ENCODE measurements around the gene LOXHD1.

- TF ChIP-seq CTCF (IDR thresholded peaks at IDR 0.05) (no peak), NFYB (CRISPR knock-in tag; conservative IDR thresholded peaks at IDR 0.05; ENCODE audit: low read depth) (no peak), FOXK1 (CRISPR knock-in tag; IDR thresholded peaks at IDR 0.05) (no peak), ESRRA (CRISPR knock-in tag; IDR thresholded peaks at IDR 0.05; ENCODE audit: borderline replicate concordance) (no peak), AFF4 (CRISPR knock-in tag; IDR thresholded peaks at IDR 0.05; ENCODE audit: borderline replicate concordance) (no peak), TEAD1 (CRISPR knock-in tag; IDR thresholded peaks at IDR 0.05) (no peak), NR1H2 (CRISPR knock-in tag; IDR thresholded peaks at IDR 0.05) (no peak), E2F4 (CRISPR knock-in tag; IDR thresholded peaks at IDR 0.05; ENCODE audit: borderline replicate concordance, low read depth) (no peak), MAX (CRISPR knock-in tag; IDR thresholded peaks at IDR 0.05) (no peak), TEAD4 (CRISPR knock-in tag; IDR thresholded peaks at IDR 0.05) (no peak), MYBL2 (CRISPR knock-in tag; IDR thresholded peaks at IDR 0.05) (no peak)
- TF ChIP-seq, protein P1, sequence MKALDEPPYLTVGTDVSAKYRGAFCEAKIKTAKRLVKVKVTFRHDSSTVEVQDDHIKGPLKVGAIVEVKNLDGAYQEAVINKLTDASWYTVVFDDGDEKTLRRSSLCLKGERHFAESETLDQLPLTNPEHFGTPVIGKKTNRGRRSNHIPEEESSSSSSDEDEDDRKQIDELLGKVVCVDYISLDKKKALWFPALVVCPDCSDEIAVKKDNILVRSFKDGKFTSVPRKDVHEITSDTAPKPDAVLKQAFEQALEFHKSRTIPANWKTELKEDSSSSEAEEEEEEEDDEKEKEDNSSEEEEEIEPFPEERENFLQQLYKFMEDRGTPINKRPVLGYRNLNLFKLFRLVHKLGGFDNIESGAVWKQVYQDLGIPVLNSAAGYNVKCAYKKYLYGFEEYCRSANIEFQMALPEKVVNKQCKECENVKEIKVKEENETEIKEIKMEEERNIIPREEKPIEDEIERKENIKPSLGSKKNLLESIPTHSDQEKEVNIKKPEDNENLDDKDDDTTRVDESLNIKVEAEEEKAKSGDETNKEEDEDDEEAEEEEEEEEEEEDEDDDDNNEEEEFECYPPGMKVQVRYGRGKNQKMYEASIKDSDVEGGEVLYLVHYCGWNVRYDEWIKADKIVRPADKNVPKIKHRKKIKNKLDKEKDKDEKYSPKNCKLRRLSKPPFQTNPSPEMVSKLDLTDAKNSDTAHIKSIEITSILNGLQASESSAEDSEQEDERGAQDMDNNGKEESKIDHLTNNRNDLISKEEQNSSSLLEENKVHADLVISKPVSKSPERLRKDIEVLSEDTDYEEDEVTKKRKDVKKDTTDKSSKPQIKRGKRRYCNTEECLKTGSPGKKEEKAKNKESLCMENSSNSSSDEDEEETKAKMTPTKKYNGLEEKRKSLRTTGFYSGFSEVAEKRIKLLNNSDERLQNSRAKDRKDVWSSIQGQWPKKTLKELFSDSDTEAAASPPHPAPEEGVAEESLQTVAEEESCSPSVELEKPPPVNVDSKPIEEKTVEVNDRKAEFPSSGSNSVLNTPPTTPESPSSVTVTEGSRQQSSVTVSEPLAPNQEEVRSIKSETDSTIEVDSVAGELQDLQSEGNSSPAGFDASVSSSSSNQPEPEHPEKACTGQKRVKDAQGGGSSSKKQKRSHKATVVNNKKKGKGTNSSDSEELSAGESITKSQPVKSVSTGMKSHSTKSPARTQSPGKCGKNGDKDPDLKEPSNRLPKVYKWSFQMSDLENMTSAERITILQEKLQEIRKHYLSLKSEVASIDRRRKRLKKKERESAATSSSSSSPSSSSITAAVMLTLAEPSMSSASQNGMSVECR (CRISPR knock-in tag; IDR thresholded peaks at IDR 0.05; ENCODE audit: borderline replicate concordance), result no peak
- TF ChIP-seq, protein P2, sequence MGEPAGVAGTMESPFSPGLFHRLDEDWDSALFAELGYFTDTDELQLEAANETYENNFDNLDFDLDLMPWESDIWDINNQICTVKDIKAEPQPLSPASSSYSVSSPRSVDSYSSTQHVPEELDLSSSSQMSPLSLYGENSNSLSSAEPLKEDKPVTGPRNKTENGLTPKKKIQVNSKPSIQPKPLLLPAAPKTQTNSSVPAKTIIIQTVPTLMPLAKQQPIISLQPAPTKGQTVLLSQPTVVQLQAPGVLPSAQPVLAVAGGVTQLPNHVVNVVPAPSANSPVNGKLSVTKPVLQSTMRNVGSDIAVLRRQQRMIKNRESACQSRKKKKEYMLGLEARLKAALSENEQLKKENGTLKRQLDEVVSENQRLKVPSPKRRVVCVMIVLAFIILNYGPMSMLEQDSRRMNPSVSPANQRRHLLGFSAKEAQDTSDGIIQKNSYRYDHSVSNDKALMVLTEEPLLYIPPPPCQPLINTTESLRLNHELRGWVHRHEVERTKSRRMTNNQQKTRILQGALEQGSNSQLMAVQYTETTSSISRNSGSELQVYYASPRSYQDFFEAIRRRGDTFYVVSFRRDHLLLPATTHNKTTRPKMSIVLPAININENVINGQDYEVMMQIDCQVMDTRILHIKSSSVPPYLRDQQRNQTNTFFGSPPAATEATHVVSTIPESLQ (CRISPR knock-in tag; IDR thresholded peaks at IDR 0.05), result no peak
These were observed 208.0 kb downstream of the LOXHD1 start for GRCh38 chr18:46449033-46449432.
